ENCODE results near the gene DNPH1.

Gene DNPH1

GRCh38 chr6:43243664-43244321 lies 14.5 kb upstream of the DNPH1 start:
- no peak for DNase-seq (ENCODE audit: low spot score)

- peak; percentile 61 for DNase-seq (ENCODE audit: low spot score)
Observed at GRCh38 chr6:43242908-43243663, 13.8 kb upstream of the DNPH1 start, which contains the start of gene TTBK1. Gene TTBK1, plus strand, starts transcription at chr6:43243481. Its CDS starts 3,180 bp downstream, at chr6:43246661.

- DNase-seq (ENCODE audit: low spot score), result no peak
Observed at GRCh38 chr6:43241446-43241845, 12.2 kb upstream of the DNPH1 start.

GRCh38 chr6:43240950-43241349 lies 11.7 kb upstream of the DNPH1 start:
- DNase-seq (ENCODE audit: low spot score), result no peak

GRCh38 chr6:43239054-43239453 lies 9.8 kb upstream of the DNPH1 start:
- DNase-seq (ENCODE audit: low spot score), result no peak

- DNase-seq (ENCODE audit: low spot score), result no peak
Observed at GRCh38 chr6:43235841-43236240, 6.6 kb upstream of the DNPH1 start.

- DNase-seq (ENCODE audit: low spot score), result no peak
Observed at GRCh38 chr6:43231735-43232450, 2.6 kb upstream of the DNPH1 start.

GRCh38 chr6:43231053-43231452 lies 1.8 kb upstream of the DNPH1 start:
- DNase-seq (ENCODE audit: low spot score), result no peak

- no peak for DNase-seq (ENCODE audit: low spot score)
Observed at GRCh38 chr6:43229803-43230620, 731 bp upstream of the DNPH1 start.

- DNase-seq (ENCODE audit: low spot score), result no peak
Observed at GRCh38 chr6:43226192-43226851, 3.0 kb downstream of the DNPH1 start.

- no peak for DNase-seq (ENCODE audit: low spot score)
Observed at GRCh38 chr6:43223175-43223574, 6.1 kb downstream of the DNPH1 start.

GRCh38 chr6:43222418-43223059 lies 6.7 kb downstream of the DNPH1 start:
- no peak for DNase-seq (ENCODE audit: low spot score)

GRCh38 chr6:43221046-43221972 lies 8.0 kb downstream of the DNPH1 start:
- no peak for DNase-seq (ENCODE audit: low spot score)

- no peak for DNase-seq (ENCODE audit: low spot score)
Observed at GRCh38 chr6:43220439-43220951, 8.8 kb downstream of the DNPH1 start.

GRCh38 chr6:43219814-43220213 lies 9.5 kb downstream of the DNPH1 start:
- no peak for DNase-seq (ENCODE audit: low spot score)

GRCh38 chr6:43219119-43219518 lies 10.2 kb downstream of the DNPH1 start:
- DNase-seq (ENCODE audit: low spot score), result no peak

- DNase-seq (ENCODE audit: low spot score), result no peak
Observed at GRCh38 chr6:43217351-43217750, 11.9 kb downstream of the DNPH1 start.

- DNase-seq (ENCODE audit: low spot score), result no peak
Observed at GRCh38 chr6:43216200-43216599, 13.1 kb downstream of the DNPH1 start.

GRCh38 chr6:43215066-43215465 lies 14.2 kb downstream of the DNPH1 start:
- DNase-seq (ENCODE audit: low spot score), result no peak

- no peak for DNase-seq (ENCODE audit: low spot score)
Observed at GRCh38 chr6:43213431-43213830, 15.8 kb downstream of the DNPH1 start.
